Measurements from ENCODE around the gene TCTN1.
A peak's percentile ranks its signal among the peaks of the same experiment; 100 is the strongest.

TCTN1 gene

GRCh38 chr12:110619534-110619953 lies 5.6 kb downstream of the TCTN1 start:
- Histone ChIP-seq H3K27me3 (no peaks in the 10 kb centered on the region), H3K27ac (no peak overlapping the region), H3K36me3 (peaks cover 0 to 43% (median 0%) of the 10 kb centered on the region in 3 donors), H3K9me3 (no peaks in the 10 kb centered on the region), H3K4me3 (no peak overlapping the region), H3K4me1 (peaks cover 0 to 8% (median 3%) of the 10 kb centered on the region in 4 donors)
- TF ChIP-seq, protein P1, sequence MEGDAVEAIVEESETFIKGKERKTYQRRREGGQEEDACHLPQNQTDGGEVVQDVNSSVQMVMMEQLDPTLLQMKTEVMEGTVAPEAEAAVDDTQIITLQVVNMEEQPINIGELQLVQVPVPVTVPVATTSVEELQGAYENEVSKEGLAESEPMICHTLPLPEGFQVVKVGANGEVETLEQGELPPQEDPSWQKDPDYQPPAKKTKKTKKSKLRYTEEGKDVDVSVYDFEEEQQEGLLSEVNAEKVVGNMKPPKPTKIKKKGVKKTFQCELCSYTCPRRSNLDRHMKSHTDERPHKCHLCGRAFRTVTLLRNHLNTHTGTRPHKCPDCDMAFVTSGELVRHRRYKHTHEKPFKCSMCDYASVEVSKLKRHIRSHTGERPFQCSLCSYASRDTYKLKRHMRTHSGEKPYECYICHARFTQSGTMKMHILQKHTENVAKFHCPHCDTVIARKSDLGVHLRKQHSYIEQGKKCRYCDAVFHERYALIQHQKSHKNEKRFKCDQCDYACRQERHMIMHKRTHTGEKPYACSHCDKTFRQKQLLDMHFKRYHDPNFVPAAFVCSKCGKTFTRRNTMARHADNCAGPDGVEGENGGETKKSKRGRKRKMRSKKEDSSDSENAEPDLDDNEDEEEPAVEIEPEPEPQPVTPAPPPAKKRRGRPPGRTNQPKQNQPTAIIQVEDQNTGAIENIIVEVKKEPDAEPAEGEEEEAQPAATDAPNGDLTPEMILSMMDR (IDR thresholded peaks at IDR 0.05), result no peak
- intact Hi-C loops (cut with DNase I; ENCODE audit: low total_unique reads), result loop anchor here (10.0 kb wide), 1 partner anchor 265 kb away; no protein-coding TSS in a partner anchor
- DNase-seq, result no peak

DNA sequence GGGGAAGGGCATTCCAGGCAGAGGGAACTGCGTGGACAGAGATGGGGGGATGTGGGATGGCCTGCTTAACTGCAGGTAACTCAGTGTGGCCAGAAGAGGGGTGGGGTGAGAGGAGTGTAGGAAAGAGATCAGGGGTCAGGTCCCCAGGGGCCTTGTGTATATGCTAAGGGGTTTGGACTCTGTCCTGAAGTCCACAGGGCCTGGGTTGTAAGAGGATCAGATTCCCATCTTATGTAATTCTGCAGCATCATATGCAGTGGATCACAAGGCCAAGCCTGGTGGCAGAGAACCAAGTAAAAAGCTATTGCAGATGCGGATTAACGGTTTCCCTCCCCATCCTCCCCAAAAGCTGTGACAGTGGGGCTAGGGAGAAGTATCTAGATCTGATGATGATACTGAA lies 8.7 kb downstream of the TCTN1 start:
- H3K36me3 ChIP-seq, result peaks cover 0 to 48% (median 5%) of the 10 kb centered on the region in 3 donors
- H3K9me3 ChIP-seq, result no peaks in the 10 kb centered on the region
- no peaks in the 10 kb centered on the region for H3K27me3 ChIP-seq
- no peaks in the 10 kb centered on the region for H3K4me1 ChIP-seq
- intact Hi-C loops (cut with DNase I; ENCODE audit: low total_unique reads), result no loop called here
- no peak overlapping the region for H3K4me3 ChIP-seq
- DNase-seq, result no peak
- TF ChIP-seq, protein P1 (IDR thresholded peaks at IDR 0.05), result no peak
- H3K27ac ChIP-seq, result no peak overlapping the region

GRCh38 chr12:110627500-110628195 lies 13.7 kb downstream of the TCTN1 start:
- no peaks in the 10 kb centered on the region for H3K27me3 ChIP-seq
- peaks cover 9 to 71% (median 20%) of the 10 kb centered on the region in 3 donors for H3K36me3 ChIP-seq
- H3K27ac ChIP-seq, result no peak overlapping the region
- no peak for DNase-seq
- intact Hi-C loops (cut with DNase I; ENCODE audit: low total_unique reads), result no loop called here
- no peaks in the 10 kb centered on the region for H3K9me3 ChIP-seq
- no peaks in the 10 kb centered on the region for H3K4me1 ChIP-seq
- TF ChIP-seq, protein P1 (IDR thresholded peaks at IDR 0.05), result no peak
- no peak overlapping the region for H3K4me3 ChIP-seq

DNA sequence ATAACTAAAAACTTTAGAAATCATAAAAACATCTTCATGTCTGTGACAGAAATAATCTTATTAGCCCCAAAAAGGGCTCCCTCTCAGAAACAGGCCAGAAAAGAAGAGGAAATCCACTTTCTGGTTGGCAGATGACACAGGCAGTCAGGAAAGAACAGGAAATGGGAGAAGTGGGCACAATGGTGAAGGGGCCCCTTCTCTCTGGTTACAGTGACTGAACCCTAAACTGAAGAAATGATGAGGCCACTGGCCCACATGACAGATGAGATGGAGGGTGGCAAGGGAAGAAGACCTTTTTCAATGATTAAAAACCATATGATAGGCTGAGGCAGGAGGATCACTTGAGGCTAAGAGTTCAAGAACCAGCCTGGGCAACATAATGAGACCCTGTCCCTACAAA lies 21.1 kb downstream of the TCTN1 start:
- Histone ChIP-seq H3K36me3 (peaks cover 0 to 49% (median 8%) of the 10 kb centered on the region in 3 donors), H3K27me3 (no peaks in the 10 kb centered on the region), H3K27ac (no peak overlapping the region), H3K4me1 (peaks cover 0 to 12% (median 4%) of the 10 kb centered on the region in 4 donors), H3K4me3 (no peak overlapping the region), H3K9me3 (no peaks in the 10 kb centered on the region)
- intact Hi-C loops (cut with DNase I; ENCODE audit: low total_unique reads), result no loop called here
- DNase-seq, result peak in 1 of 2 donors; percentile 9
- TF ChIP-seq, protein P1 (IDR thresholded peaks at IDR 0.05), result no peak

DNA sequence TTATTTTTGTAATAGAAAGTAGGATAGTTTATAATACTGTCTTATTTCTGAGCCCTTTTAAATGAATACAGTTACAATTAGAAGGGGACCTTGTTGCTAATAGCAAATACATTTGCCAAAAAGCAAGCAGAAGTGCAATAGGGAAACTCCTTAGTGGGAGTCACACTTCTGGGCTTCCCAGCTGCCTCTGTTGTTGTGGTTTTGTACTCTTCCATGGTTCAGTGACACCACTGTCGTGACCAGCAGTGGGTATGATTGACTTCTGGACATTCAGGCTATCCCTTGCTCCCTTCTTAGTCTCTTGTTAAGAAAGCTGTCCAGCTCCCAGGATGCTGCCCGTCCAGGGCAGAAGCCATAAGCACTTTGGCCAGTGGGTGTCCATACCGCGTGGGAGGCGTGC lies 22.6 kb downstream of the TCTN1 start:
- no peak overlapping the region for H3K4me3 ChIP-seq
- H3K4me1 ChIP-seq, result peaks cover 0 to 25% (median 6%) of the 10 kb centered on the region in 4 donors
- TF ChIP-seq, protein P1 (IDR thresholded peaks at IDR 0.05), result no peak
- no peak overlapping the region for H3K27ac ChIP-seq
- no peaks in the 10 kb centered on the region for H3K27me3 ChIP-seq
- intact Hi-C loops (cut with DNase I; ENCODE audit: low total_unique reads), result no loop called here
- peaks cover 0 to 54% (median 0%) of the 10 kb centered on the region in 3 donors for H3K36me3 ChIP-seq
- H3K9me3 ChIP-seq, result no peaks in the 10 kb centered on the region
- DNase-seq, result peak in 1 of 2 donors; percentile 25
